ENCODE data around the gene FAM174B. TPM values are rescaled to one million over a fixed set of nuclear protein-coding genes. Genes with fewer than 3 reads are reported as not detected.
A peak's percentile ranks its signal among the peaks of the same experiment; 100 is the strongest.
"Not testable (repeated sequence)": the region's sequence is repeated elsewhere in the genome, so short reads cannot be mapped to it uniquely, and the experiment has no call there.

The FAM174B gene
- total RNA-seq, 1 donor from 2014 or later = 24.0 TPM

- Mint-ChIP-seq H3K4me3 (ENCODE audit: unreplicated experiment) (no peak overlapping the region), H3K27me3 (ENCODE audit: low read depth) (peaks cover 6% of the 10 kb centered on the region), H3K4me1 (ENCODE audit: low read depth) (no peaks in the 10 kb centered on the region), H3K9me3 (ENCODE audit: low read depth) (no peaks in the 10 kb centered on the region), H3K36me3 (ENCODE audit: low read depth) (peaks cover 10% of the 10 kb centered on the region), H3K27ac (ENCODE audit: unreplicated experiment) (no peak overlapping the region)
- no peak for TF ChIP-seq CTCF (IDR thresholded peaks at IDR 0.05)
- DNase-seq (ENCODE audit: low spot score) = no peak
These were observed 44.4 kb downstream of the FAM174B start for GRCh38 chr15:92611150-92611549.

- H3K36me3 Mint-ChIP-seq (ENCODE audit: low read depth) = peaks cover 8% of the 10 kb centered on the region
- DNase-seq (ENCODE audit: low spot score) = peak; percentile 59
- peaks cover 11% of the 10 kb centered on the region for H3K27me3 Mint-ChIP-seq (ENCODE audit: low read depth)
- H3K4me1 Mint-ChIP-seq (ENCODE audit: low read depth) = no peaks in the 10 kb centered on the region
- no peaks in the 10 kb centered on the region for H3K9me3 Mint-ChIP-seq (ENCODE audit: low read depth)
- no peak for TF ChIP-seq CTCF (IDR thresholded peaks at IDR 0.05)
- H3K27ac Mint-ChIP-seq (ENCODE audit: unreplicated experiment) = no peak overlapping the region
- no peak overlapping the region for H3K4me3 Mint-ChIP-seq (ENCODE audit: unreplicated experiment)
These were observed 45.5 kb downstream of the FAM174B start for GRCh38 chr15:92610101-92610520.

GRCh38 chr15:92608866-92609700 is 46.5 kb downstream of the FAM174B start:
- Mint-ChIP-seq H3K4me1 (ENCODE audit: low read depth) (no peaks in the 10 kb centered on the region), H3K36me3 (ENCODE audit: low read depth) (peaks cover 3% of the 10 kb centered on the region), H3K27me3 (ENCODE audit: low read depth) (peaks cover 16% of the 10 kb centered on the region), H3K4me3 (ENCODE audit: unreplicated experiment) (no peak overlapping the region), H3K9me3 (ENCODE audit: low read depth) (no peaks in the 10 kb centered on the region), H3K27ac (ENCODE audit: unreplicated experiment) (no peak overlapping the region)
- no peak for TF ChIP-seq CTCF (IDR thresholded peaks at IDR 0.05)
- peak; percentile 55 for DNase-seq (ENCODE audit: low spot score)

- not testable (repeated sequence) for H3K4me3 Mint-ChIP-seq (ENCODE audit: unreplicated experiment); H3K4me1 Mint-ChIP-seq (ENCODE audit: low read depth); H3K9me3 Mint-ChIP-seq (ENCODE audit: low read depth); H3K27ac Mint-ChIP-seq (ENCODE audit: unreplicated experiment); H3K36me3 Mint-ChIP-seq (ENCODE audit: low read depth)
- H3K27me3 Mint-ChIP-seq (ENCODE audit: low read depth) = peaks cover 19% of the 10 kb centered on the region
- DNase-seq (ENCODE audit: low spot score) = peak; percentile 6
These were observed 48.8 kb downstream of the FAM174B start for GRCh38 chr15:92606836-92607150.

GRCh38 chr15:92606126-92606835 is 49.3 kb downstream of the FAM174B start:
- H3K27me3 Mint-ChIP-seq (ENCODE audit: low read depth) = peaks cover 21% of the 10 kb centered on the region
- no peak overlapping the region for H3K27ac Mint-ChIP-seq (ENCODE audit: unreplicated experiment)
- H3K4me1 Mint-ChIP-seq (ENCODE audit: low read depth) = no peaks in the 10 kb centered on the region
- H3K36me3 Mint-ChIP-seq (ENCODE audit: low read depth) = peaks cover 1% of the 10 kb centered on the region
- H3K4me3 Mint-ChIP-seq (ENCODE audit: unreplicated experiment) = no peak overlapping the region
- peak; percentile 25 for DNase-seq (ENCODE audit: low spot score)
- no peaks in the 10 kb centered on the region for H3K9me3 Mint-ChIP-seq (ENCODE audit: low read depth)
- no peak for TF ChIP-seq CTCF (IDR thresholded peaks at IDR 0.05)

Measured in chondrocyte (in vitro differentiated cells).